ENCODE data around the gene EXOSC10. TPM values are rescaled to one million over a fixed set of nuclear protein-coding genes. Genes with fewer than 3 reads are reported as not detected.

The EXOSC10 gene
- total and polyA plus RNA-seq, 2 of the 13 experiments (the other 11 are each of a cell fraction or from before 2014, with no cell fraction given), result 48.4 to 67.6 TPM

DNA sequence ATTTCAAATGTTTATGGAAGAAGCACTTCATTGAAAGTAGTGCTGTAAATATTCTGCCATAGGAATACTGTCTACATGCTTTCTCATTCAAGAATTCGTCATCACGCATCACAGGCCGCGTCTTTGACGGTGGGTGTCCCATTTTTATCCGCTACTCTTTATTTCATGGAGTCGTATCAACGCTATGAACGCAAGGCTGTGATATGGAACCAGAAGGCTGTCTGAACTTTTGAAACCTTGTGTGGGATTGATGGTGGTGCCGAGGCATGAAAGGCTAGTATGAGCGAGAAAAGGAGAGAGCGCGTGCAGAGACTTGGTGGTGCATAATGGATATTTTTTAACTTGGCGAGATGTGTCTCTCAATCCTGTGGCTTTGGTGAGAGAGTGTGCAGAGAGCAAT lies 76.5 kb downstream of the EXOSC10 start:
- POLR2A ChIA-PET, result interaction anchor here (0.8 kb wide), 1 partner anchor 10 kb away, joined by 3 read pairs; no protein-coding TSS in a partner anchor

More for the DNA sequence above, 76.5 kb downstream of the EXOSC10 start:
- intact Hi-C loops (cut with micrococcal nuclease; ENCODE audit: unreplicated experiment) (no loop called here), in situ Hi-C loops (cut with HindIII; ENCODE audit: extremely low pct_ligation_motif_present, low pct_unique_long_range_greater_than_20kb) (no loop called here)
- H3K27me3 ChIP-seq (ENCODE audit: control insufficient read depth in 1 of 2, insufficient read depth in 2 of 2, low read length in 2 of 2), result no peaks in the 10 kb centered on the region
- H3K9me3 ChIP-seq (ENCODE audit: low read length), result no peaks in the 10 kb centered on the region
- ATAC-seq, result no peak
- H3K79me2 ChIP-seq (ENCODE audit: insufficient read depth, low read length), result no peaks in the 10 kb centered on the region
- peaks cover 5% of the 10 kb centered on the region; the same call in 1 of the 2 replicates for H4K20me1 ChIP-seq (ENCODE audit: insufficient read depth, low read length)
- no peak for FAIRE-seq
- TF ChIP-seq, protein P1, sequence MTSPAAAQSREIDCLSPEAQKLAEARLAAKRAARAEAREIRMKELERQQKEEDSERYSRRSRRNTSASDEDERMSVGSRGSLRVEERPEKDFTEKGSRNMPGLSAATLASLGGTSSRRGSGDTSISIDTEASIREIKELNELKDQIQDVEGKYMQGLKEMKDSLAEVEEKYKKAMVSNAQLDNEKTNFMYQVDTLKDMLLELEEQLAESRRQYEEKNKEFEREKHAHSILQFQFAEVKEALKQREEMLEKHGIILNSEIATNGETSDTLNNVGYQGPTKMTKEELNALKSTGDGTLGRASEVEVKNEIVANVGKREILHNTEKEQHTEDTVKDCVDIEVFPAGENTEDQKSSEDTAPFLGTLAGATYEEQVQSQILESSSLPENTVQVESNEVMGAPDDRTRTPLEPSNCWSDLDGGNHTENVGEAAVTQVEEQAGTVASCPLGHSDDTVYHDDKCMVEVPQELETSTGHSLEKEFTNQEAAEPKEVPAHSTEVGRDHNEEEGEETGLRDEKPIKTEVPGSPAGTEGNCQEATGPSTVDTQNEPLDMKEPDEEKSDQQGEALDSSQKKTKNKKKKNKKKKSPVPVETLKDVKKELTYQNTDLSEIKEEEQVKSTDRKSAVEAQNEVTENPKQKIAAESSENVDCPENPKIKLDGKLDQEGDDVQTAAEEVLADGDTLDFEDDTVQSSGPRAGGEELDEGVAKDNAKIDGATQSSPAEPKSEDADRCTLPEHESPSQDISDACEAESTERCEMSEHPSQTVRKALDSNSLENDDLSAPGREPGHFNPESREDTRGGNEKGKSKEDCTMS (CRISPR knock-in tag; conservative IDR thresholded peaks at IDR 0.05), result no peak
- TF ChIP-seq SKI (IDR thresholded peaks at IDR 0.05; ENCODE audit: partially characterized antibody) (no peak), NFYB (CRISPR knock-in tag; IDR thresholded peaks at IDR 0.05) (no peak), POLR2AphosphoS2 (IDR thresholded peaks at IDR 0.05; ENCODE audit: low read depth, low read length) (peak; percentile 62; the same call in 1 of the 2 replicates), MEF2D (CRISPR knock-in tag; IDR thresholded peaks at IDR 0.05) (no peak), GLI4 (CRISPR knock-in tag; IDR thresholded peaks at IDR 0.05; ENCODE audit: borderline replicate concordance) (no peak), POLR2G (IDR thresholded peaks at IDR 0.05; ENCODE audit: low read depth, low read length) (0 out of 2 replicates have a peak, but pooled peaks have one; percentile 30)
- TF ChIP-seq, protein P2, sequence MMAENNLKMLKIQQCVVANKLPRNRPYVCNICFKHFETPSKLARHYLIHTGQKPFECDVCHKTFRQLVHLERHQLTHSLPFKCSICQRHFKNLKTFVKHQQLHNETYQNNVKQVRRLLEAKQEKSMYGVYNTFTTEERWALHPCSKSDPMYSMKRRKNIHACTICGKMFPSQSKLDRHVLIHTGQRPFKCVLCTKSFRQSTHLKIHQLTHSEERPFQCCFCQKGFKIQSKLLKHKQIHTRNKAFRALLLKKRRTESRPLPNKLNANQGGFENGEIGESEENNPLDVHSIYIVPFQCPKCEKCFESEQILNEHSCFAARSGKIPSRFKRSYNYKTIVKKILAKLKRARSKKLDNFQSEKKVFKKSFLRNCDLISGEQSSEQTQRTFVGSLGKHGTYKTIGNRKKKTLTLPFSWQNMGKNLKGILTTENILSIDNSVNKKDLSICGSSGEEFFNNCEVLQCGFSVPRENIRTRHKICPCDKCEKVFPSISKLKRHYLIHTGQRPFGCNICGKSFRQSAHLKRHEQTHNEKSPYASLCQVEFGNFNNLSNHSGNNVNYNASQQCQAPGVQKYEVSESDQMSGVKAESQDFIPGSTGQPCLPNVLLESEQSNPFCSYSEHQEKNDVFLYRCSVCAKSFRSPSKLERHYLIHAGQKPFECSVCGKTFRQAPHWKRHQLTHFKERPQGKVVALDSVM (CRISPR knock-in tag; IDR thresholded peaks at IDR 0.05), result no peak
- H3K4me3 ChIP-seq (replicated peaks in 1 of 3; ENCODE audit: insufficient read depth in 1 of 3, low read depth in 2 of 3, low read length in 3 of 3), result no peak overlapping the region
- H3K4me1 ChIP-seq (ENCODE audit: insufficient read depth, low read length), result no peaks in the 10 kb centered on the region
- H3K36me3 ChIP-seq (replicated peaks in 1 of 2; ENCODE audit: control insufficient read depth in 1 of 2, insufficient read depth in 2 of 2, low read length in 2 of 2), result peaks cover 21 to 76% of the 10 kb centered on the region in 2 experiments
- no peak overlapping the region for H2AFZ ChIP-seq (ENCODE audit: low read length)
- 99% methylated on average over 14 of the region's 14 CpGs for WGBS (ENCODE audit: low lambda C conversion rate)
- H3K9ac ChIP-seq (ENCODE audit: insufficient read depth, low read depth, low read length), result no peak overlapping the region
- H3K4me2 ChIP-seq (ENCODE audit: low read depth, low read length), result no peak overlapping the region
- H3K27ac ChIP-seq (ENCODE audit: extremely low read length, insufficient read depth, low read length), result no peak overlapping the region
- CTCF ChIA-PET (ENCODE audit: low intra/inter-chr PET ratio, low total read pairs), result no interaction called here
- BruUV-seq (replicated peaks), result no TSS peak
- DNase-seq (ENCODE audit: low spot score), result no peak

Data from HepG2 (cell line).